ENCODE data around the gene TRAF1.

DNA sequence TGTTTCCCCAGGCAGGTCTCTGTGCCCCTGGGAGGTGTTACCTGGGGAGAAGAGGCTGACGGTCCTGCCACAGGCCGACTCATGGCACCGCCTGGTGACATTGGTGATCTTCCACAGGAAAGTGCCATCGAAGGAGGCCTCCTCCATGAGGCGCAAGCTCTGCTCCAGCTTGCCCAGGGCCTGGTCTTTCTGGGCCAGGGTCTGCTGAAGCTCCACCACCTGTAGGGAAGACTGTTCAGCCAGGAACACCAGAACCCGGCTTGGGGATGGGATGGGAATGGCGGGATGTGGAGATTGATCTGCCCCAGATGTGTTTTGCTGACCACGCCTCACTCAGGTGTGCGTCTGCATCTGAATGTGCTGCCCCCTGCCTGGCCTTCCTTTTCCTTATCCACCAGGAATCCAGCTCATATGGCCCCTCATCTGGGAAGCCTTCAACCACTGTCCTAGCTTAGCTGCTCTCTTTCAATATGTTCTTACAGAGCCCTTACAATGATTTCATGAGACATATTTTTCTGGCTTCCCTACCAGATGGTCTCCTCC, 15.2 kb downstream of the TRAF1 start:
- TF ChIP-seq CTCF (conservative IDR thresholded peaks at IDR 0.05 in 1 of 2, IDR thresholded peaks at IDR 0.05 in 1 of 2; ENCODE audit: low read depth in 1 of 2, low read length in 2 of 2) = no peak
- TF ChIP-seq EZH2 (IDR thresholded peaks at IDR 0.05; ENCODE audit: low read length, missing control alignments) = no peak
